ENCODE measurements around the gene C1QTNF2.

- TF ChIP-seq CTCF (IDR thresholded peaks at IDR 0.05; ENCODE audit: poor library complexity, severe bottlenecking) (no peak), SMC3 (conservative IDR thresholded peaks at IDR 0.05; ENCODE audit: poor library complexity) (no peak), POLR2AphosphoS5 (IDR thresholded peaks at IDR 0.05) (no peak), REST (IDR thresholded peaks at IDR 0.05; ENCODE audit: borderline replicate concordance) (no peak), EP300 (conservative IDR thresholded peaks at IDR 0.05; ENCODE audit: poor library complexity, severe bottlenecking) (no peak), EZH2 (IDR thresholded peaks at IDR 0.05; ENCODE audit: borderline replicate concordance, insufficient read depth, low read length, poor library complexity, severe bottlenecking) (no peak)
Observed at GRCh38 chr5:160384681-160385080, 14.3 kb upstream of the C1QTNF2 start.

Data from neural cell (in vitro differentiated cells).